GM21717 (cell line): ENCODE data around the gene MRPL3.
"Not testable (repeated sequence)": the region's sequence is repeated elsewhere in the genome, so short reads cannot be mapped to it uniquely, and the experiment has no call there.

ENCODE experiments used
- ATAC-seq: cut with Tn5 transposase; IDR thresholded peaks from one replicate; pipeline ENCODE4 v1.9.1; 2021; ENCODE audit warnings: mild to moderate bottlenecking, moderate library complexity; ENCODE audit not compliant: unreplicated experiment

MRPL3 gene

DNA sequence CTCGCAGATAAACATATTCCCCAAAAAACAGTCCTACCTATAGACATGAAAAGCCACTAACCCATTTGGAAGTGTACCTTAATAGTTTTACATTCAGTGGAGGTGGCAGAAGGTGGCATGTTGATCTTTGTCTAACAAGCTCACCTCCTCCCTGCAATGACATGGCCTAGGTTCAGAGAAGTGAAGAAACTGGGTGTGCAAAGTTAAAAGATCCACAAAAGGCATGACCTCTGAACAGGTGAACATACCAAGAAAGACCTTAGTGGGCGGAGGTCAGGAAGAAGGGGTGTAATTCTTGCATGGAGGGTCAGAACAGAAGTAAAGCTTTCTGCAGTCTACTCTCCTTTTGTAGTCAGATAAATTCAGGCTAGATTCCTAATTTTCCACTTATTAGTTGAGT lies 822 bp downstream of the MRPL3 start:
- no peak for ATAC-seq

DNA sequence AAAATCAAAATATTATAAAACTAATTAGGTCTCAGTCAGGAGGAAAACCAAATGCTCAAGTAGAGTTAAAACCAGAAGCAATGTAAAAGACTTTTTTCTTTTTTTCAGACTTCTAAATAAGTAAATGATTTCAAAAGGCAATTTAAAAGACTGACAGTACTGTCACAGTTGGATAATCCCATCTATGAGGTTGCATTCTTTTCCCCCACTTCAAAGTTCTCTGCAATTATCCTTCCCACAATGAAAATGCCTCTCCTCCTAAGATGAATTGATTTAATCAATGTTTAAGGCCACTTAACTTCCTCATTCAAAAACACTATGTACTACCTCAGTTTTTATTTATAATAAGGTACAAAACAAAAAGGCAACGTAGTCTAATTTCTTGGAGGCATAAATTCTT lies 8.1 kb downstream of the MRPL3 start:
- ATAC-seq: no peak

DNA sequence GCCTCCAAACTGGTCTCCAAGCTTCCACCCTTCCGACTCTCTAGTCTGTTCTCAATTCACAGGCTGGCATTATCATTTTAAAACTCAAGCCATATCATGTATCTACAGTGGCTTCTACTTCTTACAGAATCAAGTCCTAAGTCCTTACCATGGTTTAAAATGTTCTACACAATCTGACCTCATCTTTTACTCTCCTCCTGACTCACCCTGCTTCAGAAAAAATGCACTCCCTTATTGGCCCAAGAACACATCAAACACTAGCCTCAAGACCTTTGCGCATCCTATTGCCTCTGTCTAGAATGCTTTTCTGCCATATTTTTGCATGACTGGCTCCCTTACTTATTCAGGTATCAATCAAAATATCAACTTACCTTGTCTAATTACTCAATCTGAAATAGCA lies 11.0 kb downstream of the MRPL3 start:
- ATAC-seq: no peak

DNA sequence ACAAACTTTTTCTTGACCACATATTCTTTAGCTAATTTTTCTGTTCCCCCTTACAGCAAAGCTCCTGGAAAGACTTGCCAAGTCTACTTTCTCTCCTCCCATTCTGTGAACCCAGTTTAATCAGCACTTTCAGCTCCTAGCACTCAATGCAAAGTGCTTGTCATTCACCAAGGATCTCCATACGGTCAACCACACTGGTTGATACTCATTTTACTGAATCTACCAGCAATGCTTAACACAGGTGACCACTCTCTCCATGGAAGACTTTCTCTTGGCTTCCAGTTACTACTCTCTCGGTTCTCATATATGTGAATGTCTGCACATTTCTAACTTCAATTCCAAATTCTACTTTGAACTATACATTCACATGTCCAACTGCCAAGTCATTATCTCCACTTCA lies 11.7 kb downstream of the MRPL3 start:
- ATAC-seq: no peak

DNA sequence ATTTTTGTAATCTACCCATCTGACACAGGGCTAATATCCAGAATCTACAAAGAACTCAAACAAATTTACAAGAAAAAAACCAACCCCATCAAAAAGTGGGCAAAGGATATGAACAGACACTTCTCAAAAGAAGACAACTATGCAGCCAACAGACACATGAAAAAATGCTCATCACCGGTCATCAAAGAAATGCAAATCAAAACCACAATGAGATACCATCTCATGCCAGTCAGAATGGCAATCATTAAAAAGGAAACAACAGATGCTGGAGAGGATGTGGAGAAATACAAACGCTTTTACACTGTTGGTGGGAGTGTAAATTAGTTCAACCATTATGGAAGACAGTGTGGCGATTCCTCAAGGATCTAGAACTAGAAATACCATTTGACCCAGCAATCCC lies 16.2 kb downstream of the MRPL3 start:
- ATAC-seq: not testable (repeated sequence)

DNA sequence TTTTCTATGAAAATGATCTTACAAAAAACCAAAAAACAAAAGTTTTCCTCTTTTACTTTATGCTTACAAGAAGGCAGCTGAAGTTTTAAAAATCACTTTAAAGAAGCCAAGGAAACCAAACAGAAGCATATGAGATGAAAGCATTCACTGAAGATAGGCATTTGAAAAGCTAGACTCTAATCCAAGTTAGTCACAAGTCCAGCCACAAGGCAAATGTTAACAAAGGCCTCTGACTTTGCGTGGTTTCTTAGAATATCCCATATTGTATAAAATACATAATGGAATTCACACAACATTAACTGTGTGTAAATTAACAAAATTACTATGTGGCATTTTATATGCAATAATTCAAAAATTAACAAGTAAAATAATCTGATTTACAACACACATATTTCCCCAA lies 17.7 kb downstream of the MRPL3 start:
- ATAC-seq: no peak

DNA sequence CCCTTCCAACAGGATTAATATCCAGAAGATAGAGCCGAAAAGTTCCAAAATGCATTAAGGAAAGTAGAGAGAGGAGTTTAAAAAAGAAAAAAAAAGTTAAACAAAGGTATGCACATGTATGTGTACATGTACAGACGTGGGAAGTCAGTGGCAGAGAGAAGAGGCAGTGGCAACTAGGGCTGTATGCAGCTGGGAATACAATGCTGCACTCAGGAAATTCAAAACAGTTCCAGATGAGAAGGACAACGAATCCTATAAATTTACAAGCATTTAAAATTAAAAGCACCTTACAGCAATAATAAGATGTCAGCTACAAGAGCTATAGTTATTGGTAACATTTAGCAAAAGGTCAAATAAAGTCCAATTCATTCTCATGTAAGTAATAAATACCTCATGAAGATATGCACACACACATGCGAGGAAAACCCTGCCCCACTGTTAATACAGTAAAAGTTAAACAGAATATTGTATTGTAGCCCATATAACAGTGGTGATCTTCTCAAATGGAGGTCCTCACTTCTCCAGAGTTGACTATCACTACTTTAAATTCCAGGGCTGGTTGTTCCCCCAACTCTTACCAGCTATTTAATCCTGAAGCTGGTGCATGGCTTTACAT lies 18.2 kb downstream of the MRPL3 start:
- no peak for ATAC-seq

DNA sequence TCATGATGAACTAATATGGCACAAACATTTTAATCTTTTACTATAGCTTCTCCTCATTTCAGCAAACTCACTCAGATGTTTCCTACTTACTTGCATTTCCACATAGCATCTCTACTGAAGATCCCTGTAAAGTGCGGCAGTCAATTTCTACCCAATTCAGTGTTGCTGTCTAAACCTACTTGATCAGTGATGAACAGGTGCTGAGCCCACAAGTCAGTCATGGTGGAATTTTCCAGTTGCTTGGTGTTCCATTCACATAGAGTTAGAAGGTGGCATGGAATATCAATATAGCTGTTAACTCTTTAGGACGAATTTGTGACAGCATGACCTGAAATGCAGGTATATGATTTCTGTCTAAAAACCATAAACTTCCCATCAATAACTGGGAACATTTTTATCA lies 22.7 kb downstream of the MRPL3 start:
- no peak for ATAC-seq

DNA sequence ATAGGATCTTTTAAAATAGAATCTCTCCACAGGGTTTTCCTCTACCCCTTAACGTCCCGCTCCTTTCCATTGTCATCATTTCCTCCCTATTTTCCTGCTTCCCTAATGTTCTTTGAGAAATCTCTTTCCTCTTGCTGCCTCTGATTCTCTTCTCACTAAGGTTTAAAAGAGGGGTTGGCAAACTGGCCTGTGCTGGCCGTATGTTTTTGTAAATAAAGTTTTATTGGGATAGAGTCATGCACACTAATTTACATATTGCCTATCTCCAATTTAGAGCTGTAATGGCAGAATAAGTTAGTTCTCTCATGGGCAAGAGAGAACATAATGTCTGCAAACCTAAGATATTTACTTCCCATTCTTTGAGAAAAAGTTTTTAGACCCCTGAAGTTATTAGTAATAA lies 25.0 kb downstream of the MRPL3 start:
- ATAC-seq: no peak

DNA sequence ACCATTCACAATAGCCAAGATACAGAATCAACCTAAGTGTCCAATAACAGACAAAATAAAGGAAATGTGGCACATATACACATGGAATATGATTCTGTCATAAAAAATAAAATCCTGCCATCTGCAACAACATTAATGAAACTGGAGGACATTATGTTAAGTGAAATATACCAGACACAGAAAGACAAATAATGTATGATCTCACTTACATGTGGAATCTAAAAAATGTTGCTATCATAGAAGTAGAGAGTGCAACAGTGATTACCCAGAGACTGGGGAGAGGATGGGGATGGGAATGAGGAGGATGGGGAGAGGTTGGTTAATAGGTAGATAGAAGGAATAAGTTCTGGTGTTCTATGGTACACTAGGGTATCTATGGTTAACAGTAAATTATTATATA lies 28.7 kb downstream of the MRPL3 start:
- ATAC-seq: no peak

DNA sequence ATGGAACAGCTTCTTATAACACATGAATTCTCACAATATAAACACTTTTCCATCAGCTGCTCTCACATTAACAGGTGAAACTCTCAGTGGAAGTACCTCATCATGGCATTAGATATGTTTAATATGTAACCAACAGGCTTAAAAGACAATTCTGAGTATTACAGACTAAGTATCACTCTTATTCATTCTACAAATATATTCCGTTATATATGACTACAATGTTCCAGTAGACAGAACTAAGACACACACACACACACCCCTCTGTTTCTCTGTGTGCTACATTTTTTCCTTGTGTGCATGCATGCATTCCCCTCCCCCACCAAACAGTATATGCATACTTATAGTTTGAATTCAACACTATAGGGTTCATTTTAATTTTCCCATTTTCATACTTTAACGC lies 32.4 kb downstream of the MRPL3 start:
- no peak for ATAC-seq

DNA sequence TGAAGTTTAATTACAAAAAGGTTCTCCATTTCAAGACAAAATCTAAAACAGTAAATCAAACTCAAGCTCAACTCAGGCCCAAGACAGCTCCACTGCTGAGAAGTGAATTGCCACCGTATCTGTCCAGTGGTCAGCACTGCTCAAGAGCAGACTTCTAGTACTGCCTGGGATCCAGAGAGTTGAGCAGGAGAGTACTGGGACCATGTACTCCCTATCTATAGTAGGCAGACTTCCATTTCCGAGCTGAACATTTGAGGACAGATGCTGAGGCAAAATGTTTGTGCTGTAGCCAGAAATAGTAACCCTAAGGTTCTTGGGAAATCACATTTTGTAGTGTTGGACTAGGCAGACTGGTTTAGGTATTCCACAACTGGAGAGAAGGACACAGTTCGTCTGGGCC lies 44.1 kb downstream of the MRPL3 start:
- ATAC-seq: no peak

DNA sequence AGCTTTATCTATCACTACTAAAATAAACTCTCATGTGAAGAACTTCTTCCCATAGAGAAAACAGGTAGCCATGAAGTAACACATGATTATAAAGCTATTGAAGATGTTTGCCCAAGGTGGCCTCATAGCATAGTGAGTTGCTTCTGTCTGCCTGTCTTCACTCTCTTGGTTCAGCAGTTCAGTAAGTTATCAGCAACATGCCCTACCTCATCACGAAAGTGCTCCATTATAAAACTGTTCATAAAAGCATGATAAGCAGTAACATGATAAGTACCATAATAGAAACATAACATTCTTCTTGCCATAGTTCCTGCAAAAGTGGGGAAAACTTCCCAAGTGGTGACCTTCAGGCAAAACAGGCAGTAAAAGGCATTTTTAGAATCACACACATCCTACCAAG lies 45.6 kb downstream of the MRPL3 start:
- no peak for ATAC-seq

DNA sequence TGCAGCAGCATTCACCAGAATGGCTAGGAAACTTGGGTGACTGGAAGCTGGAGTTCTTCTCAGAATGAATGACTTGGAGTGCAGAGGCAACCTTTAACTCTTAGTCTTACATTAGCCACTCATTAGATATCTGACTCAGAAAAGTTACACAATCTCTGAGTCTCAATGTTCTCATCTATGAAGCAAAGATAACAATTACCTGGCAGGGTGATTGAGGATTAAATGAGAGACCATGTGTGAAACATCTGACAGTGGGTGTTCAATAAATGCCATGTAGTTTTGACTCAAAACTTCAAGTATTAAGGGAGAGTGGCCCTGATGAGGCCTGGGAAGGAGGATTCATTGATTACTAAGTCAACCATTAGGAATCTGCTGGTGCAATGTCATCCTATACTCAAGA lies 48.3 kb downstream of the MRPL3 start:
- ATAC-seq: no peak

DNA sequence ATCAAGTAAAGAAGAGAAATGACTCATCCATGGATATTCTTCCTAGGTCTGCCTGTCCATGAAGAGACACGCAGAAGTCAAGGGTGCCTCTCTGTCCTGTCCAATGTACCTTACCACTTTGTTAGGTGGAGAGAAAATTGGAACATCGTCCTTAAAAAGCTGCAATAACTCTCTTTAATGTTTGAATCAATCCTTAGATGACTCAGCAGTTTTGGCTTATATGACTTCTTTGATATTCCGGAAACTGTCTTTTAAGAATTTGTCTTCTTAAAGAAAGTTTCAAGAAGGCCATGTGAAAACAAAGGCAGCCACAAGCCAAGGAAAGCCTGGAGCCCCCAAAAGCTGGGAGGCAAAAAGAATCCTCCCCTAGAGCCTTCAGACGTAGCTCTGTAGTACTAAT lies 49.2 kb downstream of the MRPL3 start:
- ATAC-seq: no peak

DNA sequence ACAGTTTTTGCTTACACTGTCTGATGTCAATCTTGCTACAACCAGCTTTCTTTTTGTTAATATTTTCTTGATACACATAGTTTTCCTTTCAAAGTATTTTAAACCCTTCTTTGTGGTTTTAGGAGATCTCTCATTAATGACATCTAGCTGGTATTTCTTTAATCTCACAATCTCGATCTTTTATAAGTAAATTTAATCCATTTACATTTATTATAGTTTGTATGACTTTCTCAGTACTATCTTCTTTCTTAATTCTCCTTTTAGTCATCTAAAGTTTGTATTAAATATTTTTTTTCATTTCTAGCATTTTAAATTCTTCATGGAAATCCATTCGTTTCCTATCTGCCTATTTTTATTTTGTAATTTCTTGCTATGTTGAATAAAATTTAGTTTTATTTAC lies 55.4 kb downstream of the MRPL3 start:
- no peak for ATAC-seq

DNA sequence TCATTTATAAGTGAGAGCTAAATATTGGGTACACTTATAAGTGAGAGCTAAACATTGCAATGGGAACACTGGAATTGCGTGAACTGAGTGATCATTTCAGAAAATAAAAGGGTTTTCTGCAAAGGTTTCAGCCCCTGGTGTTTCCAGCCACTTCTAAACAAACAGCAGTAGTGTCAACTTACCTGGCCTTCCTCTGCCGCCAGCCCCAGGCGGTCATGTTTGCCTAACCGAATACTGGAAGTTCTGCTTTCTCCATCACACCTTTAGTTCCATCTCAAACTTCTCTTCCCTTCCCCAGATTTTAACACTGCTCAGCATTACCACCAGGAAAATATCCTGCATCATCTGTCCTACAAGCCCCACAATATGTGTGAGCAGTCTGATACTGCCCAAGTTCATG lies 58.6 kb downstream of the MRPL3 start:
- ATAC-seq: no peak

DNA sequence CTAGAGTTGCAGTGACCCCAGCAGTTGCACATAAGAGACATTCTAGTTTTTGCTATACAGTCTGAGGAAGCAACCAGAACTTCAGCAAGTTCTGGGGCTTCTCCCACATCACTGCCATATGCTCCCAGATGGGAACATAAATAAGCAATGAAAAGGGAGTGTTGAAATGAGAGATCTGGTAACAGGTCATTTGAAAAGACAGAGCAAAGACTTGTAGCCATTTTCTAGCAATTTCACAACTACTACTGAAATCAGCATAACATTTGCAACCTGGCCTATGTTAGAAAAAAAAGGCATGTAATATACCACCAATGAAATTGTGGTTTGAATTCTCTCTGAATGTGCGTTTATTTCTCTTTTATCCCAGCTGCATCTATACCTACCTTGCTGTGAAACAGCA lies 63.7 kb downstream of the MRPL3 start:
- ATAC-seq: no peak

DNA sequence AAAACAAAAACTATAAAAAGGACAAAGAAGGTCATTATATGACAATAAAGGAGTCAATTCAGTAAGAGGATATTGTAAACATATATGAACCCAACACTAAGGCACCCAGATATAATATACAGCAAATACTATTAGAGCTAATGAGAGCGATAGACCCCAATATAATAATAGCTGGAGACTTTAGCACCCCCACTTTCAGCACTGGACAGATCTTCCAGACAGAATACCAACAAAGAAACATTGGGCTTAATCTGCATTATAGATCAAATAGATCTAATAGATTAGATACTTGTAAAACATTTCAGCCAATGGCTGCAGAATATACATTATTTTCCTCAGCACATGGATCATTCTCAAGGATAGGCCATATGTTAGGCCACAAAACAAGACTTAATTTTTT lies 67.8 kb downstream of the MRPL3 start:
- ATAC-seq: no peak

DNA sequence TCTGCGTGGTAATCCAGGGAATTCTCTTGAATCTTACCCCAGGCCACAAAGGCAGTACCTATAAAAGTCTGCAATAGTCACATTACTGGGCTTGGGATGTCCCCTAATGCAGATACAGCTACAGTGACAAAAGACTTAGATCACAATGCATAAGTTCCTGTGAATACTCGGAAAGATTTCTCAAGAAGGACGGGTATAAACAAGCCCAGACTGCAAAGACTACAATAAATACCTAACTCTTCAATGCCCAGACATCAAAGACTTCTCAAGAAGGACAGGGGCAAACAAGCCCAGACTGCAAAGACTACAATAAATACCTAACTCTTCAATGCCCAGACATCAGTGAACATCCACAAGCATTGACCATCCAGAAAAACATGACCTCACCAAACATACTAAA lies 70.3 kb downstream of the MRPL3 start:
- no peak for ATAC-seq

DNA sequence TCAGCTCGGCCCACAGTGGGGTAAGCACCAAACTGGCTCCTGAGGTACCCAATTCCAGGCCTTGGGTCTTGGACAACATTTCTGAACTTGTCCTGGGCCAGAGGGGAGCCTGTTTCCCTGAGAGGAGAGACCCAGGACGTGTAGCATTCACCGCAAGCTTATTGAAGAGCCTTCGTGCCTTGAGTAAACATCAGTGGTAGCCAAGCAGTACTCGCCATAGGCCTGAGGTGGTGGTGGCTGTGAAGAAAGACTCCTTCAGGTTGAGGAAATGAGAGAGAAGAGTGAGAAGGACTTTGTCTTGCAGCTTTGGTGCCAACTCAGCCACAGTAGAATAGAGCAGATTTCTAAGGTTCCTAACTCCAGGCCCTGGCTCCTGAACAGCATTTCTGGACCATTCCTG lies 71.0 kb downstream of the MRPL3 start:
- no peak for ATAC-seq

DNA sequence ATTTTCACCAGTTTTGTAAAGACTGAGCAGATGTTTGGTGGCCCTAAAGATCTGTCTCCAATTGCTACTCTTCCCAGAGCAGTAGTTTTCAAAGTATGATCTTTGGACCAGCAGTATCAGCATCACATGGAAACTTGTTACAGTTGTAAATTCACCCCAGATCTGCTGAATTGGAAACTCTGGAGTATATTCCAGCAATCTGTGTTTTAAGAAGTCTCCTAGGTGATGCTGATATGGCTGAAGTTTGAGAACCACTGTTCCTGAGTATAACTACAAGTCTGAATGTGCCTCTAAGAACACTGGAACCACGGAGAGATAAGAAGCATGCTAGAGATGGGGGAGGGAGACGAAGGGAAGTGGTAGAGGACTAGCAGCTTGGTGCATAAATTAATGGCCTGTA lies 75.5 kb downstream of the MRPL3 start:
- ATAC-seq: no peak

DNA sequence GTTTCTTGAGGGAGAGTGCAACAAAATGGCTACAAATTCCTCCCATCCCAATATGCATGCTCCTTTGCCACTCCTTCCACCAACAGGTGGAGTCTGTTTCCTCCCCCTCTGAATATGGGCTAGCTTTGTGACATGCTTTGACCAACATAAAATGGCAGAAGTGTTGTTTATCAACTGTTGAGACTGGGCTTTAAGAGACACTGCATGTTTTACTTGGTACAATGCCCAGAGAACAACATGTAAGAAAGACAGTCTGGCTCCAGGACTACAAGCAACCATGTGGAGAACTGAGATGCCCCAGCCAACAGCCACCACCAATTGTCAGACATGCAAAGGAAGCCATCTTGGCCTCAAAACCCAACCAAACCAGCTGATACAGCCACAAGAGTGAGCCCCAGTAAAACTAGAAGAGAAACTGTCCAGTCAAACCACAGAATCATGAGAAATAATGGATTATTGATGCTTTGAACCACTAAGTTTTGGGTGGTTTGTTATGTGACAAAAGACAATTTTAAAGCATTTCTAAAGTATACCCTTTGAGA lies 80.7 kb downstream of the MRPL3 start:
- ATAC-seq: no peak
